GM06990 (cell line): ENCODE data around the gene PPIP5K2.

Experiments used
- DNase-seq: peaks from one replicate; pipeline ENCODE4 v3.0.0-alpha.2; 2011; ENCODE audit not compliant: insufficient read length; ENCODE audit errors: extremely low read depth
- H3K27me3 ChIP-seq: replicated peaks from 2 replicates; pipeline ENCODE4 v1.6.0; 2011; ENCODE audit warnings: low read length; ENCODE audit not compliant: control insufficient read depth, insufficient read depth
- H3K36me3 ChIP-seq: 2 replicates; pipeline ENCODE4 v1.5.1; 2011; ENCODE audit warnings: low read length; ENCODE audit not compliant: control insufficient read depth, insufficient read depth
- H3K4me3 ChIP-seq: replicated peaks from 2 replicates; pipeline ENCODE4 v1.5.1; 2011; ENCODE audit warnings: low read depth, mild to moderate bottlenecking, control low read depth, low read length
- CTCF ChIP-seq: IDR thresholded peaks from 2 replicates; pipeline ENCODE4 v1.5.1; 2011; ENCODE audit warnings: low read length, control low read depth, mild to moderate bottlenecking, inconsistent platforms; ENCODE audit not compliant: insufficient read depth, poor library complexity, severe bottlenecking

PPIP5K2 gene

GRCh38 chr5:103090791-103091190 lies 29.3 kb upstream of the PPIP5K2 start:
- no peak for DNase-seq
- TF ChIP-seq CTCF = no peak
- H3K27me3 ChIP-seq = no peaks in the 10 kb centered on the region
- H3K36me3 ChIP-seq = no peaks in the 10 kb centered on the region; the same call in 1 of the 2 replicates
- no peak overlapping the region for H3K4me3 ChIP-seq

GRCh38 chr5:103092676-103093075 lies 27.4 kb upstream of the PPIP5K2 start:
- DNase-seq = no peak
- TF ChIP-seq CTCF = no peak
- Histone ChIP-seq H3K4me3 (no peak overlapping the region), H3K36me3 (no peaks in the 10 kb centered on the region; the same call in 1 of the 2 replicates), H3K27me3 (no peaks in the 10 kb centered on the region)

- no peak for TF ChIP-seq CTCF
- H3K27me3 ChIP-seq = no peaks in the 10 kb centered on the region
- H3K4me3 ChIP-seq = no peak overlapping the region
- no peaks in the 10 kb centered on the region; the same call in 1 of the 2 replicates for H3K36me3 ChIP-seq
- no peak for DNase-seq
These were observed 26.4 kb upstream of the PPIP5K2 start for GRCh38 chr5:103093727-103094126.

- H3K27me3 ChIP-seq = no peaks in the 10 kb centered on the region
- no peak for DNase-seq
- H3K36me3 ChIP-seq = no peaks in the 10 kb centered on the region; the same call in 1 of the 2 replicates
- H3K4me3 ChIP-seq = no peak overlapping the region
- TF ChIP-seq CTCF = no peak
These were observed 25.4 kb upstream of the PPIP5K2 start for GRCh38 chr5:103094737-103095136.

- Histone ChIP-seq H3K36me3 (no peaks in the 10 kb centered on the region), H3K27me3 (no peaks in the 10 kb centered on the region), H3K4me3 (no peak overlapping the region)
- no peak for DNase-seq
- no peak for TF ChIP-seq CTCF
These were observed 21.1 kb upstream of the PPIP5K2 start for GRCh38 chr5:103098993-103099392.
